Esophagus squamous epithelium (tissue), 5 donors: ENCODE results near the gene ANKRD65. TPM values are rescaled to one million over a fixed set of nuclear protein-coding genes. Genes with fewer than 3 reads are reported as not detected.

Source experiments
- DNase-seq: peaks from one replicate; lab custom pipeline; 2025; lab: John Stamatoyannopoulos, UW
- H3K27ac ChIP-seq, 4 donors: fragments of 200-600 bp; sonication (generic); one replicate each; pipeline ENCODE4 v1.5.1; 2016 to 2019; ENCODE audit warnings: mild to moderate bottlenecking in 1 of 4
- H3K27me3 ChIP-seq, 4 donors: fragments of 200-600 bp; sonication (generic); 1 replicate in 3 of 4; 2 replicates in 1 of 4; pipeline versions ENCODE4 v1.5.1 to v1.6.0; 2017 to 2021; ENCODE audit warnings: antibody characterized with exemption in 1 of 4
- H3K36me3 ChIP-seq, 3 donors: fragments of 200-600 bp; sonication (generic); one replicate each; pipeline ENCODE4 v1.5.1; 2016 to 2019
- H3K4me1 ChIP-seq, 3 donors: fragments of 200-600 bp; sonication (generic); one replicate each; pipeline ENCODE4 v1.5.1; 2017 to 2019
- H3K4me3 ChIP-seq, 4 donors: fragments of 200-600 bp; sonication (generic); 1 replicate in 3 of 4; 2 replicates in 1 of 4; pipeline ENCODE4 v1.5.1; 2016 to 2019; ENCODE audit warnings: mild to moderate bottlenecking in 2 of 4, moderate library complexity in 1 of 4
- H3K9me3 ChIP-seq, 3 donors: fragments of 200-600 bp; sonication (generic); one replicate each; pipeline ENCODE4 v1.5.1; 2016 to 2019
- POLR2A ChIP-seq, 4 donors: fragments of 450-650 bp; IDR thresholded peaks; one replicate each; pipeline ENCODE4 v1.6.1; 2017; ENCODE audit warnings: antibody characterized with exemption in 4 of 4, mild to moderate bottlenecking in 4 of 4, moderate library complexity in 3 of 4
- WGBS, 2 donors: methylation state at CpG; one replicate each; pipeline ENCODE4 v1.1.5; 2018; 5-methylcytosine and 5-hydroxymethylcytosine counted together
- intact Hi-C: fragments of 100-400 bp; cut with DNase I; formaldehyde crosslinking; loops from one replicate; pipeline ENCODE4 v1.15.0; 2022
- total RNA-seq, 4 donors: library from RNA; depleted of rRNA; stranded (reverse); fragments of >200 nt; gene quantifications; one replicate each; pipeline ENCODE4 v1.1.0, GENCODE V29; 2016
- TF ChIP-seq, protein P1 (sequence below), 6 experiments: fragments of 450-650 bp in 4 of 6; fragments of 200-600 bp in 2 of 6; sonication (generic) in 2 of 6; IDR thresholded peaks; one replicate each; pipeline ENCODE4 v1.5.1; 2016 to 2019; ENCODE audit warnings: antibody characterized with exemption in 6 of 6, mild to moderate bottlenecking in 4 of 6, moderate library complexity in 4 of 6
- donor health status: DM: yes; HTN: yes; CAD: no.

Gene ANKRD65
- total RNA-seq, 4 donors from 2014 or later, result 4.7 to 28.3 (median 14.4) TPM

DNA sequence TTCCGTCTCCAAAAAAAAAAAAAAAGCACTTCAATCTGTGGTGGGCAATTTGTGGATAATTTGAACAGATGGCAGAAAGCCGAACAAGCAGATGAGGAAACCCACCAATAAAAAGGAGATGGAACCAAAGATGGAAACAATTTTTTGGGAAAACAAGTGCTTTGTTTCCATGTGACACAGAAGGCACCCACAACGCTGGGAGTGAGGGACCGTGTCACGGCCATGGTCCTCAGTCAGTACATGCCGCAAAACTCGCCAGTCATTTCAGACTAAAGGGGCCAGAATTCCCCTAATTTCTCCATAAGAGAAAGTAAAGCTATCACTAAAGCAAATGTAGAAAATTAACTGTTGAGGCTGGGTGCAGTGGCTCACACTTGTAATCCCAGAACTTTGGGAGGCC, 27.0 kb downstream of the ANKRD65 start:
- 79 to 93% methylated on average over 7 of the region's 7 CpGs for WGBS, 2 donors
- Histone ChIP-seq H3K36me3 (peaks cover 35 to 91% (median 73%) of the 10 kb centered on the region in 3 donors), H3K4me1 (peaks cover 6 to 30% (median 12%) of the 10 kb centered on the region in 3 donors)

DNA sequence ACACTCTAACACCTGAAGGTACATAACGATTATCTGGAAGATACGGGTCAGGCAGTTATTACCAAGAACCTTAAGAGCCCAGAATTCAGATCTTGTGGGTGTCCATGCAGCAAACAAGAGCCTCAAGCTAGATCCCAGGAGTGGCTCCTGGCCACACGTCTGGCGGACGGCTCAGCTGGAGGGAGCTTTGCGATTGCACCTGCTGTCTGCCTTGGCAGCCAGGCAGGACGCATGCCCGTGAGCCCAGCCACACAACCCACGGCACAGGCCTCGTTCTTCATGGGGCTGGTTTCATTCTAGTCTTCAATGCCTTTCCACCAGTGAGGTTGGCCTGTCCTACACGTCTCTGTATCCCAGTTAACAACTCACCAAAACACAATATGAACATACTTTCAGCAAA, 27.6 kb downstream of the ANKRD65 start:
- Histone ChIP-seq H3K27me3 (no peaks in the 10 kb centered on the region), H3K4me3 (no peak overlapping the region), H3K27ac (no peak overlapping the region), H3K9me3 (no peaks in the 10 kb centered on the region), H3K4me1 (peaks cover 6 to 29% (median 12%) of the 10 kb centered on the region in 3 donors), H3K36me3 (peaks cover 35 to 98% (median 80%) of the 10 kb centered on the region in 3 donors)
- 77 to 94% methylated on average over 6 to 9 of the region's 11 CpGs for WGBS, 2 donors
- no peak for DNase-seq
- intact Hi-C loops, result no loop called here
- TF ChIP-seq, protein P1, sequence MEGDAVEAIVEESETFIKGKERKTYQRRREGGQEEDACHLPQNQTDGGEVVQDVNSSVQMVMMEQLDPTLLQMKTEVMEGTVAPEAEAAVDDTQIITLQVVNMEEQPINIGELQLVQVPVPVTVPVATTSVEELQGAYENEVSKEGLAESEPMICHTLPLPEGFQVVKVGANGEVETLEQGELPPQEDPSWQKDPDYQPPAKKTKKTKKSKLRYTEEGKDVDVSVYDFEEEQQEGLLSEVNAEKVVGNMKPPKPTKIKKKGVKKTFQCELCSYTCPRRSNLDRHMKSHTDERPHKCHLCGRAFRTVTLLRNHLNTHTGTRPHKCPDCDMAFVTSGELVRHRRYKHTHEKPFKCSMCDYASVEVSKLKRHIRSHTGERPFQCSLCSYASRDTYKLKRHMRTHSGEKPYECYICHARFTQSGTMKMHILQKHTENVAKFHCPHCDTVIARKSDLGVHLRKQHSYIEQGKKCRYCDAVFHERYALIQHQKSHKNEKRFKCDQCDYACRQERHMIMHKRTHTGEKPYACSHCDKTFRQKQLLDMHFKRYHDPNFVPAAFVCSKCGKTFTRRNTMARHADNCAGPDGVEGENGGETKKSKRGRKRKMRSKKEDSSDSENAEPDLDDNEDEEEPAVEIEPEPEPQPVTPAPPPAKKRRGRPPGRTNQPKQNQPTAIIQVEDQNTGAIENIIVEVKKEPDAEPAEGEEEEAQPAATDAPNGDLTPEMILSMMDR (IDR thresholded peaks at IDR 0.05), result no peak
- TF ChIP-seq POLR2A (IDR thresholded peaks at IDR 0.05), result no peak

More for the DNA sequence above, 27.0 kb downstream of the ANKRD65 start:
- no peak for DNase-seq
- intact Hi-C loops, result no loop called here
- TF ChIP-seq, protein P1 (IDR thresholded peaks at IDR 0.05), result no peak
- TF ChIP-seq POLR2A (IDR thresholded peaks at IDR 0.05), result no peak
- H3K27ac ChIP-seq, result no peak overlapping the region
- no peak overlapping the region for H3K4me3 ChIP-seq
- no peaks in the 10 kb centered on the region for H3K9me3 ChIP-seq
- H3K27me3 ChIP-seq, result no peaks in the 10 kb centered on the region

DNA sequence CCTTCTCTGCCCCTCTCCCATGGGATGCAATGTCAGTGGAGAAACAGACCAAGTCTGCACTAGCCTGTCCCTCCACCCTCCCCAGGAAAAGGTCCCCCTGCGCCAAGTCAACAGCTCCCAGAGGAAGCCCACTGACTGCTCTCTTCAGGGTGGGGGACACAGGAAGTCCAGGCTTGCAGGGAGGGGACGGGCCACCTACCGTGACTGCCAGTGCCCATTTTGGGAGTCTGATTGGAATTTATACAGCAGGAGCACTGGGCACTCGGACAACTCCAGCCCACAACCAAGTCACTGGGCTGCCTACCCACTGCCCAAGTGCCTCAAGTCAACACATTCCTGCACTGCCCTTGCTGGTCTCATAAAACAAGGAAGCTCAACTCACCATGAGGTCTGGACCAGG, 28.1 kb downstream of the ANKRD65 start:
- peaks cover 37 to 100% (median 84%) of the 10 kb centered on the region in 3 donors for H3K36me3 ChIP-seq
- no peak overlapping the region for H3K27ac ChIP-seq
- no peak for DNase-seq
- H3K4me1 ChIP-seq, result peaks cover 3 to 25% (median 8%) of the 10 kb centered on the region in 3 donors
- no peak overlapping the region for H3K4me3 ChIP-seq
- TF ChIP-seq, protein P1 (IDR thresholded peaks at IDR 0.05), result no peak
- TF ChIP-seq POLR2A (IDR thresholded peaks at IDR 0.05), result no peak
- 93 to 95% methylated on average over 2 to 3 of the region's 4 CpGs for WGBS, 2 donors
- no peaks in the 10 kb centered on the region for H3K9me3 ChIP-seq
- intact Hi-C loops, result no loop called here
- H3K27me3 ChIP-seq, result no peaks in the 10 kb centered on the region

DNA sequence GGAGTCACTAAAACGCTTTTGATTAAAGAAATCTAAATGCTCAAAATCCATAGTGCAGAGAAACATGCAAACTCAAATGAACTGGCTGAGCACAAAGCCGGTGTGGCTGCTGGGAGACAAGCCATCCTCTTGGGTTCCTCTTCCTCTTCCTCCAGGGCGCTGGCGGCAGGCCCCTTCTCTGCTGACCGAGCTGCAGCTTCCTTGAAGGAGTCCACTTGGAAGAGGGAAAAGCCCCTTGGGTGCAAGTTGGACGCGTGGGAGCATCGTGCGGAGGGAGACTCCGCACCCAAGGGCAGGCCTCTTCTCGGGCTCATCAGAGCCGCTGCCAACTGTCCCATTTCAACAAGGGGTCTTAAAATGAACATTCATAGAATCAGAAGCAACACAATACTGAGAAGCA, 29.9 kb downstream of the ANKRD65 start:
- no peaks in the 10 kb centered on the region for H3K27me3 ChIP-seq
- no peak overlapping the region for H3K27ac ChIP-seq
- 91 to 93% methylated on average over 7 to 12 of the region's 12 CpGs for WGBS, 2 donors
- intact Hi-C loops, result no loop called here
- TF ChIP-seq, protein P1 (IDR thresholded peaks at IDR 0.05), result no peak
- TF ChIP-seq POLR2A (IDR thresholded peaks at IDR 0.05), result no peak
- H3K9me3 ChIP-seq, result no peaks in the 10 kb centered on the region
- no peak for DNase-seq
- no peak overlapping the region for H3K4me3 ChIP-seq
- peaks cover 55 to 100% (median 94%) of the 10 kb centered on the region in 3 donors for H3K36me3 ChIP-seq
- H3K4me1 ChIP-seq, result peaks cover 0 to 7% (median 0%) of the 10 kb centered on the region in 3 donors

DNA sequence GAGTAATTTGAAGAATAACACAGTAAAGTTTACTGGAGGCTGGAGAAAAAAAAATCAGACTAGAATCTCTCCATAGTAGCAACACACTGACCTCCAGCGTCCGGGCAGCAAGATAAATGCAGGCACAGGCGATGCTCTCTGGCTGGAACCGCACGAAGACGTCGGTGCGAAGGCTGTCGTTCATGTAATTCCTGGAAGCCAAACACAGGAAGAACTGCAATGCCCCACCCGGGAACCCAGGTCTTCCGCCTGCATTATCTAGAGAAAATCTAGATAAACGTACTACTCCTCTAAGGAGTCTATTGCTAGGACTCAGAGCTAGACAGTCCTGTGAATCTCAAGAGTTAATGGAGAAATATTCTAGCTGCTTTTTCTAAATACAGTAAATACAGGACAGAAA, 30.4 kb downstream of the ANKRD65 start:
- Histone ChIP-seq H3K27me3 (no peaks in the 10 kb centered on the region), H3K27ac (no peak overlapping the region), H3K4me3 (no peak overlapping the region), H3K4me1 (peaks cover 0 to 5% (median 0%) of the 10 kb centered on the region in 3 donors), H3K36me3 (peaks cover 59 to 100% (median 99%) of the 10 kb centered on the region in 3 donors), H3K9me3 (no peaks in the 10 kb centered on the region)
- intact Hi-C loops, result no loop called here
- 82 to 88% methylated on average over 12 of the region's 12 CpGs for WGBS, 2 donors
- DNase-seq, result no peak
- TF ChIP-seq, protein P1 (IDR thresholded peaks at IDR 0.05), result no peak
- TF ChIP-seq POLR2A (IDR thresholded peaks at IDR 0.05), result no peak
